Renal cortex interstitium (tissue), 15 donors: ENCODE measurements around the gene ZNF468. TPM values are rescaled to one million over a fixed set of nuclear protein-coding genes. Genes with fewer than 3 reads are reported as not detected.
"Not testable (repeated sequence)": the region's sequence is repeated elsewhere in the genome, so short reads cannot be mapped to it uniquely, and the experiment has no call there.

Experiments
- DNase-seq, 11 donors: peaks; one replicate each; pipeline ENCODE4 v3.0.0-alpha.2; 2013; ENCODE audit warnings: low read depth in 9 of 11, low spot score in 4 of 11; ENCODE audit errors: extremely low read depth in 1 of 11
- long read RNA-seq, 16 experiments: transcript quantifications; one replicate each; lab custom pipeline, GENCODE V29; 2026
- polyA plus RNA-seq, 3 donors: library from polyadenylated mRNA; unstranded; fragments of 120-200 nt; gene quantifications; one replicate each; pipeline ENCODE4 v1.2.1, GENCODE V29; 2013; ENCODE audit not compliant: insufficient read length in 3 of 3

The ZNF468 gene
- polyA plus RNA-seq: 10 to 100 TPM; 33.1 to 53.7 (median 45.2) TPM
- long read RNA-seq, donor 1, full-length matches to known transcripts: 3 of 3 reads
- long read RNA-seq, donor 1, partial matches to known transcripts: 0 of 3 reads
- long read RNA-seq, donor 1, other reads (novel, unspliced or antisense): 0 of 3 reads
- long read RNA-seq, donor 2: 0 reads
- long read RNA-seq, donor 3, full-length matches to known transcripts: 4 of 4 reads
- long read RNA-seq, donor 3, partial matches to known transcripts: 0 of 4 reads
- long read RNA-seq, donor 3, other reads (novel, unspliced or antisense): 0 of 4 reads
- long read RNA-seq, donor 4, full-length matches to known transcripts: 1 of 1 reads
- long read RNA-seq, donor 4, partial matches to known transcripts: 0 of 1 reads
- long read RNA-seq, donor 4, other reads (novel, unspliced or antisense): 0 of 1 reads
- long read RNA-seq, donor 5, full-length matches to known transcripts: 5 of 5 reads
- long read RNA-seq, donor 5, partial matches to known transcripts: 0 of 5 reads
- long read RNA-seq, donor 5, other reads (novel, unspliced or antisense): 0 of 5 reads
- long read RNA-seq, donor 6, full-length matches to known transcripts: 5 of 5 reads
- long read RNA-seq, donor 6, partial matches to known transcripts: 0 of 5 reads
- long read RNA-seq, donor 6, other reads (novel, unspliced or antisense): 0 of 5 reads
- long read RNA-seq, donor 7, full-length matches to known transcripts: 1 of 1 reads
- long read RNA-seq, donor 7, partial matches to known transcripts: 0 of 1 reads
- long read RNA-seq, donor 7, other reads (novel, unspliced or antisense): 0 of 1 reads
- long read RNA-seq, donor 8, full-length matches to known transcripts: 1 of 1 reads
- long read RNA-seq, donor 8, partial matches to known transcripts: 0 of 1 reads
- long read RNA-seq, donor 8, other reads (novel, unspliced or antisense): 0 of 1 reads
- long read RNA-seq, donor 9, full-length matches to known transcripts: 3 of 3 reads
- long read RNA-seq, donor 9, partial matches to known transcripts: 0 of 3 reads
- long read RNA-seq, donor 9, other reads (novel, unspliced or antisense): 0 of 3 reads
- long read RNA-seq, donor 10, full-length matches to known transcripts: 2 of 2 reads
- long read RNA-seq, donor 10, partial matches to known transcripts: 0 of 2 reads
- long read RNA-seq, donor 10, other reads (novel, unspliced or antisense): 0 of 2 reads
- long read RNA-seq, donor 11, full-length matches to known transcripts: 3 of 3 reads
- long read RNA-seq, donor 11, partial matches to known transcripts: 0 of 3 reads
- long read RNA-seq, donor 11, other reads (novel, unspliced or antisense): 0 of 3 reads
- long read RNA-seq, donor 12: 0 reads
- long read RNA-seq, donor 13, full-length matches to known transcripts: 8 of 8 reads
- long read RNA-seq, donor 13, partial matches to known transcripts: 0 of 8 reads
- long read RNA-seq, donor 13, other reads (novel, unspliced or antisense): 0 of 8 reads
- long read RNA-seq, donor 14, full-length matches to known transcripts: 3 of 3 reads
- long read RNA-seq, donor 14, partial matches to known transcripts: 0 of 3 reads
- long read RNA-seq, donor 14, other reads (novel, unspliced or antisense): 0 of 3 reads
- long read RNA-seq, donor 15: 0 reads
- long read RNA-seq, donor 16, full-length matches to known transcripts: 7 of 7 reads
- long read RNA-seq, donor 16, partial matches to known transcripts: 0 of 7 reads
- long read RNA-seq, donor 16, other reads (novel, unspliced or antisense): 0 of 7 reads

DNA sequence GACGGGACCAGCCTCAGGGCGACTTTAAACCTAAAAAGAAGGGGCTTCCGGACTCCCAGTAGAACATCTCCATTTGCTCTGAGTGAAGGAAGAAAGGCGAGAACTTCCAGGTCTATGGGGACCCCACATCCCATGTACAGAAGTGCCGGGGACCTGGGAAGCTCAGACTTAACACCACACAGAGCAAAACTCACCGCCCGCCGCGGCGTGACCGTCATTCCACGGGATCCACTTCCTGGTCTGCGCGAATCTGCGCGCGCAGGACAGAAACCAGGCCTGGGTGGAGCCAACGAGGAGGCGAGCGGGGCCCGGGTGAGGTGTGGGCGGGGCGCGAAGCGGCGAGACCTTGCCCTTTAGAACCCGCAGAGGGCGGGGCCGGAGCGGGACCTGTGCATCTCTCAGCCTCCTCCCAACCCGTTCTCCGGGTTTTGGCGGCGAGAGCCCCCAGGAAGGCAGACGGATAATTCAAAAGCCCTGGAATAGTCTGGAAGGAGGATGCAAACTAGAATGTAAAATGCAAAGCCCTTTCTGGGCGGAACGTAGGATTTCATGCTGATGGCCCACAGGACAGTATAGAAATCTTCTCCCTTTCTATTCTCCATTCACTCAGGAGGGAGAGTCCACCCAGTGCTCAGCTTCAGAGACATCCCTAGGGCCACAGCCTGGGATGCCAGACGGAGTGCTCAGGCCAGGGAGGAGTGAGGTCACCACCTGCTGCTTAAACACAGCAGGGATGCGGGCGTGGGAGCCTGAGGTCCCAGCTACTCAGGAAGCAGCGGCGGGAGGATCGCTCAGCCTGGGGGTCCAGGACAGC lies at the start of gene ZNF468:
ZNF468 (minus strand) TSS at position 242 of the 814 bp plus-strand sequence. CDS start 3,347 bp downstream, outside the sequence.
- peak in 9 of 11 donors; percentile 17 to 57 (median 36) for DNase-seq

GRCh38 chr19:52904052-52904780 lies 46.8 kb upstream of the ZNF468 start:
- not testable (repeated sequence) for DNase-seq

GRCh38 chr19:52901842-52902241 lies 44.4 kb upstream of the ZNF468 start:
- DNase-seq: no peak

- DNase-seq: not testable (repeated sequence)
Observed at GRCh38 chr19:52898596-52898995, 41.2 kb upstream of the ZNF468 start.

- DNase-seq: no peak
Observed at GRCh38 chr19:52898101-52898500, 40.7 kb upstream of the ZNF468 start.

GRCh38 chr19:52897138-52897935 lies 39.9 kb upstream of the ZNF468 start, which contains the start of gene ZNF320:
Gene ZNF320, minus strand, starts transcription at chr19:52897635. Its CDS starts 7,380 bp downstream, at chr19:52890255.
- DNase-seq: peak; percentile 84 to 95 (median 92)

DNA sequence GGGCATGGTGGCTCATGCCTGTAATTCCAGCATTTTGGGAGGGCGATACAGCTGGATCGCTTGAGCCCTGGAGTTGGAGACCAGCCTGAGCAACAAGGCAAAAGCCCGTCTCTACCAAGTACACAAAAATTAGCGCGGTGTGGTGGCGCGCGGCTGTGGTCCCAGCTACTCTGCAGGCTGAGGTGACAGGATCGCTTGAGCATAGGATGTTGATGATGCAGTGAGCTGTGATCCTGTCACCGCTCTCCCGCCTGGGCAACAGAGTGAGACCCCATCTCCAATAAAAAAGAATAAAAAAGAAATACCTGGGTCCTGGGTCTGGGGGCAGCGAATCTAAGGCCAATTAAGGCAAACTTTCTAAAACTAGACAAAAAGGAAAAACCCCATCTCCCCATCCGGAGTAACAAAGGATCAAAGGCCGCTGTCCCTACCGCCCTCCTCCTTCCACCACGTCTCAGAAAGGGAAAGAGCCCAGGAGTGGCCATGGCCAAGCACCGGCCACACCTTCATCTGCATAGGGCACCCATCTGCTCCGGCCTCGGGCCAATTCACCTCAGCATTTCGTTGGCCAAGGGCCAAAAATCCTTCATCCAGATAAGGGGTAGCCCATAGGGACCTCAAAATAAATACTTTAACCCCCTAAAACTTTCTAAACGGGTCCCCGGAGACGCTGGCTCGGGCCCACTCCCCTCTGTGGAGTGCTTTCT lies 39.2 kb upstream of the ZNF468 start:
- peak in 5 of 11 donors; percentile 13 to 33 (median 22) for DNase-seq

- DNase-seq: no peak
Observed at GRCh38 chr19:52891336-52891735, 33.9 kb upstream of the ZNF468 start.

DNA sequence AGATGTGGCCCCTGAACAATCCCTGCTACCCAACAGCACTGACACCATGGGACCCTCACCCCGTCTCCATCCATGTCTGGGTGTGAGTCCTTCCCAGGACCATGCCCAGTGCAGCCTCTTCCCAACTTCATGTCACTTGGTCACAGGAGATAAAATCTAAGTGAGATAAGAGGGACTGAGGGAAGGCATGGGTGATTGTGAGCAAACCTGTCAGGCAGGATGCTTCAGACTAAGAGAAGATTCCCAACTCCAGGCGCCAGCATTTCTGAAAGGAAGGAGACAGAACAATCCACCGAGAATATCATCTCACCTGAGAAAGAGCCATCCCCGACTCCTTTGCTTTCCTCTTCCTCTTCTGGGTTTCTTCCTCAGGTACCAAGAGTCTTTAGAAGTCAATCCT lies 32.5 kb upstream of the ZNF468 start:
- DNase-seq: no peak

DNA sequence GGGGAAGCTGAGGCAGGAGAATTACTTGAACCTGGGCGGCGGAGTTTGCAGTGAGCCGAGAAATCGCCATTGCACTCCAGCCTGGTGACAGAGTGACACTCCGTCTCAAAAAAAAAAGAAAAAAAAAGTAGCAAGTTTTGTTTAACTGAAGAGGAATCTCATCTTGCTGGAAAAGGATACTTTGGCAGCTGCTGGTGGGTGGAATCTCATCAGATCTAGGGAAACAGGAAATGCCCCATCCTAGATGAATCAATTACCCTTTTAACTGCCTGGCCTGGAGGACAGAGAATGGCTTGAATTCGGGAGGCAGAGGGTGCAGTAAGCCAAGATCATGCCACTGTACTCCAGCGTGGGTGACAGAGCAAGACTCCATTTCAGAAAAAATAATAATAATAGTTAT lies 31.7 kb upstream of the ZNF468 start:
- DNase-seq: no peak

- no peak for DNase-seq
Observed at GRCh38 chr19:52880895-52881389, 23.5 kb upstream of the ZNF468 start.

DNA sequence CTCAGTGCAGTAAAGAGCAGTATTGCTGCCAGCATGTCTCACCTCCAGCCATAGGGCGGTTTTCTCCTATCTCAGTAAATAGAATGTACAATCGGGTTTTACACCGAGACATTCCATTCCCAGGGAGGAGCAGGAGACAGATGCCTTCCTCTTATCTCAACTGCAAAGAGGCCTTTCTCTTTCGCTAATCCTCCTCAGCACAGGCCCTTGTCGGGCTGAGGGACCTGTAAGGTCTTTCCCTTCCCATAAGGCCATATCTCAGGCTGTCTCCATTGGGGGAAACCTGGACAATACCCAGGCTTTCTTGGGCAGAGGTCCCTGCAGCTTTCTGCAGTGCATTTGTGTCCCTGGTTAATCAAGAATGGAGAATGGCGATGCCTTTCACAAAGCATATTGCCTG lies 15.6 kb upstream of the ZNF468 start:
- not testable (repeated sequence) for DNase-seq

- no peak for DNase-seq
Observed at GRCh38 chr19:52871466-52871865, 14.0 kb upstream of the ZNF468 start.

- DNase-seq: not testable (repeated sequence)
Observed at GRCh38 chr19:52868031-52868430, 10.6 kb upstream of the ZNF468 start.
